Breast epithelium (tissue), 4 donors: Measurements from ENCODE around the gene MRPS17. TPM values are rescaled to one million over a fixed set of nuclear protein-coding genes. Genes with fewer than 3 reads are reported as not detected.

Source experiments
- DNase-seq, 2 donors: peaks; one replicate each; pipeline ENCODE4 v3.0.0-alpha.2; 2019; ENCODE audit warnings: low spot score in 2 of 2
- H3K27ac ChIP-seq, 2 donors: fragments of 200-600 bp; sonication (generic) in 1 of 2; one replicate each; pipeline ENCODE4 v1.5.1; 2016 to 2019; ENCODE audit warnings: mild to moderate bottlenecking in 1 of 2
- H3K27me3 ChIP-seq, 2 donors: fragments of 200-600 bp; sonication (generic) in 1 of 2; one replicate each; pipeline versions ENCODE4 v1.5.1 to v1.6.0; 2017 to 2019; ENCODE audit warnings: control low read depth in 1 of 2, mild to moderate bottlenecking in 1 of 2
- H3K36me3 ChIP-seq: fragments of 200-600 bp; one replicate; pipeline ENCODE4 v1.5.1; 2019
- H3K4me1 ChIP-seq, 2 donors: fragments of 200-600 bp; sonication (generic); one replicate each; pipeline ENCODE4 v1.5.1; 2016 to 2019; ENCODE audit warnings: control low read depth in 1 of 2
- H3K4me3 ChIP-seq, 3 donors: fragments of 200-600 bp; sonication (generic); 1 replicate in 2 of 3; 2 replicates in 1 of 3; pipeline ENCODE4 v1.5.1; 2016 to 2019; ENCODE audit warnings: mild to moderate bottlenecking in 3 of 3, moderate library complexity in 2 of 3
- H3K9me3 ChIP-seq, 2 donors: fragments of 200-600 bp; sonication (generic) in 1 of 2; one replicate each; pipeline ENCODE4 v1.5.1; 2016 to 2019; ENCODE audit warnings: control low read depth in 1 of 2
- POLR2A ChIP-seq: fragments of 450-650 bp; IDR thresholded peaks from one replicate; pipeline ENCODE4 v1.6.1; 2016; ENCODE audit warnings: antibody characterized with exemption, mild to moderate bottlenecking, moderate library complexity
- POLR2AphosphoS5 ChIP-seq, 3 donors: sonication (generic); formaldehyde crosslinking; IDR thresholded peaks; one replicate each; pipeline ENCODE4 v1.6.1; 2017; ENCODE audit warnings: antibody characterized with exemption in 3 of 3
- intact Hi-C: fragments of 100-400 bp; cut with DNase I; formaldehyde crosslinking; loops from one replicate; pipeline ENCODE4 v1.15.1; 2023; ENCODE audit warnings: low total_unique reads
- total RNA-seq, 3 donors: library from RNA; depleted of rRNA; stranded (reverse); fragments of >200 nt; gene quantifications; one replicate each; pipeline ENCODE4 v1.1.0, GENCODE V29; 2016
- TF ChIP-seq, protein P1 (sequence below), 3 donors: fragments of 450-650 bp; IDR thresholded peaks; one replicate each; pipeline ENCODE4 v1.5.1; 2016 to 2017; ENCODE audit warnings: antibody characterized with exemption in 3 of 3, mild to moderate bottlenecking in 3 of 3, moderate library complexity in 3 of 3

The MRPS17 gene
- total RNA-seq, 3 donors from 2014 or later = 6.9 to 10.4 (median 9.2) TPM

GRCh38 chr7:55953707-55954475 is 2.2 kb downstream of the MRPS17 start:
- no peak overlapping the region for H3K4me3 ChIP-seq
- H3K27ac ChIP-seq = no peak overlapping the region
- H3K4me1 ChIP-seq = no peaks in the 10 kb centered on the region
- intact Hi-C loops = no loop called here
- no peaks in the 10 kb centered on the region for H3K9me3 ChIP-seq
- no peak for DNase-seq
- no peaks in the 10 kb centered on the region for H3K36me3 ChIP-seq
- TF ChIP-seq, protein P1, sequence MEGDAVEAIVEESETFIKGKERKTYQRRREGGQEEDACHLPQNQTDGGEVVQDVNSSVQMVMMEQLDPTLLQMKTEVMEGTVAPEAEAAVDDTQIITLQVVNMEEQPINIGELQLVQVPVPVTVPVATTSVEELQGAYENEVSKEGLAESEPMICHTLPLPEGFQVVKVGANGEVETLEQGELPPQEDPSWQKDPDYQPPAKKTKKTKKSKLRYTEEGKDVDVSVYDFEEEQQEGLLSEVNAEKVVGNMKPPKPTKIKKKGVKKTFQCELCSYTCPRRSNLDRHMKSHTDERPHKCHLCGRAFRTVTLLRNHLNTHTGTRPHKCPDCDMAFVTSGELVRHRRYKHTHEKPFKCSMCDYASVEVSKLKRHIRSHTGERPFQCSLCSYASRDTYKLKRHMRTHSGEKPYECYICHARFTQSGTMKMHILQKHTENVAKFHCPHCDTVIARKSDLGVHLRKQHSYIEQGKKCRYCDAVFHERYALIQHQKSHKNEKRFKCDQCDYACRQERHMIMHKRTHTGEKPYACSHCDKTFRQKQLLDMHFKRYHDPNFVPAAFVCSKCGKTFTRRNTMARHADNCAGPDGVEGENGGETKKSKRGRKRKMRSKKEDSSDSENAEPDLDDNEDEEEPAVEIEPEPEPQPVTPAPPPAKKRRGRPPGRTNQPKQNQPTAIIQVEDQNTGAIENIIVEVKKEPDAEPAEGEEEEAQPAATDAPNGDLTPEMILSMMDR (IDR thresholded peaks at IDR 0.05) = no peak
- TF ChIP-seq POLR2AphosphoS5 (IDR thresholded peaks at IDR 0.05) (no peak), POLR2A (no peak)
- H3K27me3 ChIP-seq = no peaks in the 10 kb centered on the region

DNA sequence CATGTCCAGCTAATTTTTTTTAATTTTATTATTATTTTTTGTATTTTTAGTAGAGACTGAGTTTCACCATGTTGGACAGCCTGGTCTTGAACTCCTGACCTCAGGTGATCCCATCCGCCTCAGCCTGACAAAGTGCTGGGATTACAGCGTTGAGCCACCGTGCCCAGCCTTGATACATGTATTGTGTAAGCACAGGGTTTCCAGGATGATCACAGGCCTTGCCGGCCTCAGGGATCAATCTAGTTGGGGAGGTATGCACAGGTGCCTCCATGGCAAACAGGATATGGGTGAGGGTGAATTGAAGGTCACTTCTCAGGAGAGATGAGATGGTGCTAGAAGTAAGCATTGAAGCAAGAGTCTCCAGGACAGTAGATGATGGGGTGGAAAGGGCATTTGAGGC is 5.5 kb downstream of the MRPS17 start:
- DNase-seq = no peak
- intact Hi-C loops = no loop called here
- Histone ChIP-seq H3K27ac (no peak overlapping the region), H3K4me3 (no peak overlapping the region), H3K4me1 (no peaks in the 10 kb centered on the region), H3K9me3 (no peaks in the 10 kb centered on the region), H3K27me3 (no peaks in the 10 kb centered on the region), H3K36me3 (no peaks in the 10 kb centered on the region)
- TF ChIP-seq, protein P1 (IDR thresholded peaks at IDR 0.05) = no peak

DNA sequence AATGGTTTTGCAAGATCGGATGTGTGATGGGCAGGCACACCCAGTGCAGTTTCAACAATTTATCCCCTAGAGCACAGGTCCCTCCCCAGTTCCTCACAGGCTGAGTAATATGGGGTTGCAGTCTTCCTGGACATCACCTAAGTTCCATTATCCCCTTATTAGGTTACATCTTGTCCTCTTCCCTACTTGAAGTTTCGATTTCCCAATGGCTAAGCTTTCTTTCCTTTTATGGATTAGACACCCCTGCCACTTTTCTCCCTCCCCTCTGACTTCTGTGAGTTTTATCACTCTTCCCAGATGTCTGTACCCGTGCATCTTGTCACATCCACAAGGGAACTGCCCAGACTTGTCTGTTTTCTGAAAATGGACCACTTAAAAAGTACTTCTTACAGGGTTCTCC is 10.3 kb downstream of the MRPS17 start:
- H3K4me1 ChIP-seq = peaks cover 0 to 5% of the 10 kb centered on the region in 2 donors
- intact Hi-C loops = loop anchor here (5.0 kb wide), 1 partner anchor 525 kb away; no protein-coding TSS in a partner anchor
- DNase-seq = no peak
- H3K36me3 ChIP-seq = no peaks in the 10 kb centered on the region
- H3K9me3 ChIP-seq = no peaks in the 10 kb centered on the region
- H3K27me3 ChIP-seq = no peaks in the 10 kb centered on the region
- no peak overlapping the region for H3K4me3 ChIP-seq
- H3K27ac ChIP-seq = peak overlapping the region; percentile 63 to 96
- no peak for TF ChIP-seq POLR2A
- no peak for TF ChIP-seq POLR2AphosphoS5 (IDR thresholded peaks at IDR 0.05)
- TF ChIP-seq, protein P1 (IDR thresholded peaks at IDR 0.05) = no peak

GRCh38 chr7:55963584-55964168 is 12.0 kb downstream of the MRPS17 start:
- Histone ChIP-seq H3K4me1 (peaks cover 0 to 5% of the 10 kb centered on the region in 2 donors), H3K36me3 (no peaks in the 10 kb centered on the region), H3K27me3 (no peaks in the 10 kb centered on the region), H3K9me3 (no peaks in the 10 kb centered on the region), H3K27ac (peak overlapping the region; percentile 94 to 96), H3K4me3 (peak overlapping the region; percentile 61 to 95 (median 64))
- TF ChIP-seq, protein P1 (IDR thresholded peaks at IDR 0.05) = no peak
- no peak for TF ChIP-seq POLR2AphosphoS5 (IDR thresholded peaks at IDR 0.05)
- TF ChIP-seq POLR2A = no peak
- intact Hi-C loops = loop anchor here (5.0 kb wide), 1 partner anchor 526 kb away; no protein-coding TSS in a partner anchor
- no peak for DNase-seq
